NCI-H69 (cell line): ENCODE measurements around the gene TERT.

Experiments
- DNase-seq: peaks from one replicate; lab custom pipeline; 2025; lab: John Stamatoyannopoulos, UW

Gene TERT

DNA sequence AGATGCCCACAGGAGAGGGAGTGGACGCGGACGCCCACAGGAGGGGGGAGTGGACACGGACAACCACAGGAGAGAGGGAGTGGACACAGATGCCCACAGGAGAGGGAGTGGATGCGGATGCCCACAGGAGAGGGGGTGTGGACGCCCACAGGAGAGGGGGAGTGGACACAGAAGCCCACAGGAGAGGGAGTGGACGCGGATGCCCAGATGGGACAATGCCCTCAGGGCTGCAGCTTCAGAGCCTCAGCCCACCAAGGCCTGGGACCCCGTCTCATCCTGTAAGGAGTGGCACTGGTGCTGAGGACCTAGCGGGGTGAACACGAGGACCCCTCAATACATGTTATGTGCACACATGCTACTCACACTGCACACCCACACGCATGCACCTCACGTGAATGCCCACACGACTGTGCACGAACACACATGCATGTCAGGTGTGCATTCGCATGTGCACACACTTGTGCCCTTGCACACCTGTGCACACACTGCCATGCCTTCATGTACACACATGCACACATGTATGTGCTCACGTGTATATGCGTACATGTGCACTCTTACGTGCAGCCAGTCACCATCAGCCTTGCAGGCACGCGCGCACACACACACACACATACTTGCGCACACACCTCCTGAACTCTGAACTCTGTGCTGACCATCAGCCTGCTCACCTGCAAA is 34.9 kb downstream of the TERT start:
- no peak for DNase-seq

DNA sequence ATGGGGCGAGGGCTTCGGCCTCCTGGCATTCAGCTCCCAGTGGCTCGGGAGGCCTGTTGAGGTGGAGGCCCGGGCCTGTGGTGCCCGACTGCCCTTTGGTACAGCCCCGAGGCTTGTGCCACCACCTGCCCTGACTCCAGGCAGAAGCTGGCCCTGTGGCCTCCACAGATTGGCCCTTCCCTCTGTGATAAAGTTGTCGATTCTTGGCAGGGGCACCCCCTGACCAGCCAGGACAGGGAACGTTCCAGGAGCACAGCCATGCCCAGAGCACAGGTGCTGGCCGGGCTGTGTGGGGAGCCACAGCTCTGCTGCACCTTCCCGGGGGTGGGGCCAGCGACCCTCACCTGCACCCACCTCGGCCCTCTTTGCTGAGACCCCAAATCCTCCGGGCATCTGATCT is 37.0 kb downstream of the TERT start:
- no peak for DNase-seq

DNA sequence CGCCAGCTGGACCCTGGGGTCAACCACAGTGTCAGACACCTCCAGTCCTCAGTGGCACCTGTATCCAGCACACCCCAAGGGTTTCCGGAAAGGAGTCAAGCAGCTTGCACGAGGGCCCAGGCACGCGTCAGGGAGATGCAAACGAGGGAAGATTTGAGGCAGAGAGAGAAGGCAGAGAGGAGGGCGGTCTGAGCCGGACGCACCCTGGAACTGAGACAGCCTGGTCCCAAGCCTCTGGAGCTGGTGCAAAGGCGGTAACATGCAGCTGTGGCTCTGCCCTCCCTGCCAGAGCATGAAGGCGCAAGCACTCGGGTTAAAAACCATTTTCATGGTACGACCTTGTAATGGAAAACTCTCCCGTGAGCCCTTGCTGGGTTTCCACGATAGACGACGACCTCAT is 37.5 kb downstream of the TERT start:
- DNase-seq = no peak

DNA sequence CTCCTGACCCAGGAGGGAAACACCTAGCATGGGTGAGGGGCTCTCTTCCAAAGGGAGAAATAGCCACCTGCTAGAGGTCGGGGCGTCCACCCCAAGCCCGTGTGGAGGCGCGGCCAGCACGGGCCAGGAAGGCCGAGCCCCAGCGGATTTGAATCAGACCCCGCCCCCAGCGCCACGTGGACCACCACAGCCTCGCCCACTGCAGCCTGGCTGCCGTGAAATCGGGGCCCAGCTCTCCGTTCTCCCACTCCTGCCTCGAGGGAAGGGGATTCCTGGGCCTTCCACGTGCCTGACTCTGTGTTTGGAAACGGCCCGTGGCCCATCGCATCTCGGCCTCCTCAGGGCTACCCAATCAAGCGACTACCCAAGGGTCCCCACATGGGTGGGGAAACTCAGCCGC is 38.1 kb downstream of the TERT start:
- DNase-seq = no peak

DNA sequence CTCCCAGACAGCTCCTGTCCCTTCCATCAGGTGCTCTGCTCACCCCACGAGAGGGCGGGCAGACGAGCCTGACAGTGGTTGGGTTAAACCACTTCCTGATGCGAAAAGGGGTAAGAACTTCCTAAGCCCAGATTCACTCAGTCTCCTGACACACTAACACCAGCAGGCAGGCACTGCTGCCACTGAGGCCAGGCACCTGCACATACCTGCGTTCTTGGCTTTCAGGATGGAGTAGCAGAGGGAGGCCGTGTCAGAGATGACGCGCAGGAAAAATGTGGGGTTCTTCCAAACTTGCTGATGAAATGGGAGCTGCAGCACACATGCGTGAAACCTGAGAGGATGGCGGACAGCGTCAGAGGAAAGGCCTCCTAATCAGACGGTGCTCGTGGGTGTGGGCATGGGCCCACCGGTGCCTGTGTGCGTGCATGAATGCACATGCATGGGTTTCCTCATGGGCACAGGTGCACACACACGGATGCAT is 39.7 kb downstream of the TERT start:
- no peak for DNase-seq

DNA sequence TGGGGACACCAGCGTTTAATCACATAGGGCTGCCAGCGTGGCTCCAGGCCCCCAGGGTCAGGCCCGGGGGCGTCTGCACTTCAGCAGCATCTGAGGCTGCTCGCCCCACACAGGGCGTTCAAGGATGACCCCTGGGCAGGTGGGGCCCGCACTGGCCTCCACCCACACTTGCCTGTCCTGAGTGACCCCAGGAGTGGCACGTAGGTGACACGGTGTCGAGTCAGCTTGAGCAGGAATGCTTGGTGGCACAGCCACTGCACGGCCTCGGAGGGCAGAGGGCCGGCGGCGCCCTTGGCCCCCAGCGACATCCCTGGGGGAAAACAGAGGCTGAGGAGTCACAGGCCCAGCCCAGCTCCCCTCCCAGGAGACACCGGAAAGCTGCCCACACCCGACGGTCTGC is 40.7 kb downstream of the TERT start:
- DNase-seq = no peak

DNA sequence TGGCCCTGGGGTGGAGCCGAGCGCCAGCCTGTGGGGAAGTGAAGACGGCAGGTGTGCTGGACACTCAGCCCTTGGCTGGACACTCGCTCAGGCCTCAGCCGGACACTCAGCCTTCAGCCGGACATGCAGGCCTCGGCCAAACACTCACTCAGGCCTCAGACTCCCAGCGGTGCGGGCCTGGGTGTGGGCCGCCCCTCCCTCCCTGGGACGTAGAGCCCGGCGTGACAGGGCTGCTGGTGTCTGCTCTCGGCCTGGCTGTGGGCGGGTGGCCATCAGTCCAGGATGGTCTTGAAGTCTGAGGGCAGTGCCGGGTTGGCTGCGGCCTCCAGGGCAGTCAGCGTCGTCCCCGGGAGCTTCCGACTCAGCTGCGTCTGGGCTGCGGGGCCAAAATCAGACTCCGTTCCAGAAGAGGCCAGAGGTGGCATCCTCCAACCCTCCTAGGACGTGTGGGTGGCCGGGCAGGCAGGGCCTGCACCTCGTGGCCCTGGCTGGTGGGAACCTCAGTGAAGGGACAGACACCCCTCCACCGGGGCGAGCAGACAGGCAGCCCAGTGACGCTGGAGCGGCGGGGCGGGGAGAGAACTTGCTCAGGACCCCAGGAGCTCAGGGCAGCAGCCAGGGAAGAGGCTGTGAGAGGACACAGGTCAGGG is 41.3 kb downstream of the TERT start:
- DNase-seq = no peak

DNA sequence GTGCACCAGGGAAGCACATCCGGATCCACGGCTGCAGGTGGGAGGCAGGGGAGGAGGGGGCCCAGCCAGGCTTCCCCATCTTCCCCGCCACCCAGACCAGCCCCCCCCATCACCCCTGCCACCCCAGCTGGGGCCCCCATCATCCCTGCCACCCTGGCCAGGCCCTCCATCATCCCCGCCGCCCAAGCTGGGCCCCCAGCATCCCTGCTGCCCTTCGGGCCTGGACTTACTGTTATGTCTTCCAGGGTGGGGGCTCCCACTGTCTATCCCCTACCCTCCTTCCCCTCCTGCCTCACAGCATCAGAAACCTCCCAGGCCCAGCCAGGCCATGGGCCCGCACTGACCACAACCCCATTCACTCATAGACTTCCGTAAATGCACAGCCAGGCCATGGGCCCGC is 42.2 kb downstream of the TERT start:
- no peak for DNase-seq

DNA sequence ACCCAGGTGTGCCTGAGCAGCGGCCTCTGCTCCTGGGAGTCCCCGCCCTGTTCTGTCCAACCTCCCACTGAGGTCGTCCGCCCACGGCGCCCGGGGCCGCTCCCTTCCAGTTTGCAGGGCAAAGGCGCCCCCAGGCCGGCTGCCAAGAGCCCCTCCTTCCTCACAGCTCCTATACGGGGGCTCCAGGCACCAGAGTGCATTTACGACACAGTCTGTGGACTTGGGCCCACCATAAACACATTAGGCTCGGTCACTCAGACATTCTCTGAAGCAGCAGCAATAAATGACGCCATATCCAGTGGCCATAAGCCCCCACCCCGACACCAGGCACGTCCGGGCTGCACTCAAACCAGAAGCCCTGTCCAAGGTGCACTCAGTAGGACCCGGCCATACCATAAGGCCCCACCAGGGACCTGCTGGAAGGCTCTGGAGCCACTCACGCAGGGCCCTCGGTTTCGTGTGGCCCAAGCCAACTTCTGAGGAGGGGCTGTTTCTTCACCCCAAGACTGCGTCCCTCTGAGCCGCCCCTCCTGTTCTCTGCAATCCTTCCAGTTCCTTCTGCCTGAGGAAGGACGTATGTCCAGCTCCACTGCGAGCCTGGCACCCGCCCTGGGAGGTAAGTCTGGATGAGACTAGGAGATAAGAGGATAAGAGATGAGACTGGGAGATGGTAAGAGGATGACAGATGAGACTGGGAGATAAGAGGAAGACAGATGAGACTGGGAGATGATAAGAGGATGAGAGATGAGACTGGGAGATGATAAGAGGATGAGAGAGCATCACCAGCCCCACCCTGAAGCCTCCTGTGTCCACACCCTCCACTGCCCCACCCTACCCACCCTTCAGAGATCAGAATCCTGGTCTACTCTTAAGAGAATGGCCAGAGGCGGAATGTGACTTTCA is 42.9 kb downstream of the TERT start:
- peak; percentile 25 for DNase-seq

DNA sequence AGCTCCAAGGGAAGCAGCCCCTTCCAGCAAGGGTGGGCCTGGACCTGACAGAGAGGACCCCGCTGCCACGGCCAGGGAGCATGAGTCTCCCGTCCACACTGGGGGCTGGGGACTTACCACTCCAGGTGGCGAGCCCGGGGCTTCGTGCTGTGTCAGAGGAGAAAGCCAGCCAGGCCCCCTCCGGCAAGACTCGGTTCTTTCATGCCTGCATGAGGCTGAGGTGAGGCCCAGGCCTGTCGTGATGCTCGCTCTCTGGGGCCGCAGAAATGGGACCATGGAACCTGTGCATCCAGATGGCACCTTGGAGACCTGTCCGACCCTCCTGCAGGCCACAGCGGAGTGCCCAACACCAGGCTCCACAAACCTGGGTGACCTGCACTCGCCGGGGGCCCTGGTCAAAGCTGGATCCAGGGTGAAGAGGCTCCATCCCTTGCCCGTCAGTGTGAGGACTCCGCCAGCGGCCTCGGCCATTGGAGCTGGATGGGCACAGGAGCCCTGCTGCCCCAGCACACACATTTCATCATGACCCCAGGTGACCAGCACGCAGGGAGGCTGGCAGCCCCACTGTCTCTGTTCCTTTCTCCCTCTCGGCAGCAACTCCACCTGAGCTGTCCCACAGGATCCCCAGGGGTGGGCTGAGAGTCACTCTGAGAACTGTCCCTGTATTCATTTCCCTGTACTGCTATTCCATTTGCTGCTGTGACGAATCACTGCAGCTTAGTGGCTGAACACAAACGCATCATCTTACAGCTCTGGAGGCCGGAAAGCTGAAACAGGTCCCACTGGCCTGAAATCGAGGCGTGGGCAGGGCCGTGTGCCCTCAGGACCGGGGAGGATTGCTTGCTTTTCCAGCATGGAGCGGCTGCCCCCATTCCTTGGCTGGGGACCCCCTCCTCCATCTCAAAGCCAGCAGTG is 45.2 kb downstream of the TERT start:
- DNase-seq = no peak

DNA sequence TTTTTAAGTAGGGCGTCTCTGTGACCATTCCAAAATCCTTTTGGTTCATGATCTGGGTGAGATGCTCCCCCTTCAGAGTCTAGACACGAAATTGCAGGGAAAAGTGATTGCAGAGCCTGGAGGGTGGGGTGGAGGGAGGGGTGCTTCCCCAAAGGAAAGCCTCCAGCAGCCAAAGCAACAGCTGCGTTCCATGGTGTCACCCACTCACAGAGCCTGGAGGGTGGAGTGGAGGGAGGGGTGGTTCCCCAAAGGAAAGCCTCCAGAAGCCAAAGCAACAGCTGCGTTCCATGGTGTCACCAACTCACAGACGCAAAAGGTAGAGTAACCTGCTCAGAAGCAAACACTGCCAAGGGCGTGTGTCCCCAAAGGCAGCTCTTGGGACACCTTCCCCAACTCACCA is 47.1 kb downstream of the TERT start:
- DNase-seq = peak; percentile 53

DNA sequence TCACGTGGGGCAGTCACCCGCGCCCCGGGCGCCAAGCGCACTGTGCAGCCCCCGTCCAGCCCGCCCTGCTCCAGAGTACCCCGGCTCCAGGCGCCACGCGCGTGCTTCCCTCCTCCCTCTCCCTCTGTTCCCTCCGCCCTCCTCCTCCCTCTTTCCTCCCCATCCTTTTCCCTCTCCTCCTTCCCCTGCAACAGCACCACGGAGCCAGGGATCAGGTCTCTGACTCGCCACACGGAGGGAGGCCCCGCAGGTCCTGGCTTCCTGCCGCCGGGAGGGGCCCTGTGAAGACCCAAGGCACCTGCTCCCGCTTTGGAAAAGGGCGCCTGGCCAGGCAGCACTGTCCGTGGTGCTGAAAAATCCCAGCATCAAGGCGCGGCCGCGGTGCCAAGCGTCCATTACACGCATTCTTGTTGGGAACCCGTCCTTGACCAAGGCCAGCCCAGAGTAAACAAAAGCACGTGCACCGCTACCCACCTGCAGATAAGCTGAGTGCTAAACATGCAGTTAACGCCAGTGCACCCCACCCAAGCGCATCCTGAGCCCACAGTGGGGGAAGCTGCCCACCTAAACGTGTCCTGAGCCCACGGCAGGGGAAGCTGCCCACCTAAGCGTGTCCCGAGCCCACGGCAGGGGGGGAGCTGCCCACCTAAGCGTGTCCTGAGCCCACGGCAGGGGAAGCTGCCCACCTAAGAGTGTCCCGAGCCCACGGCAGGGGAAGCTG is 48.0 kb downstream of the TERT start:
- DNase-seq = peak; percentile 80

DNA sequence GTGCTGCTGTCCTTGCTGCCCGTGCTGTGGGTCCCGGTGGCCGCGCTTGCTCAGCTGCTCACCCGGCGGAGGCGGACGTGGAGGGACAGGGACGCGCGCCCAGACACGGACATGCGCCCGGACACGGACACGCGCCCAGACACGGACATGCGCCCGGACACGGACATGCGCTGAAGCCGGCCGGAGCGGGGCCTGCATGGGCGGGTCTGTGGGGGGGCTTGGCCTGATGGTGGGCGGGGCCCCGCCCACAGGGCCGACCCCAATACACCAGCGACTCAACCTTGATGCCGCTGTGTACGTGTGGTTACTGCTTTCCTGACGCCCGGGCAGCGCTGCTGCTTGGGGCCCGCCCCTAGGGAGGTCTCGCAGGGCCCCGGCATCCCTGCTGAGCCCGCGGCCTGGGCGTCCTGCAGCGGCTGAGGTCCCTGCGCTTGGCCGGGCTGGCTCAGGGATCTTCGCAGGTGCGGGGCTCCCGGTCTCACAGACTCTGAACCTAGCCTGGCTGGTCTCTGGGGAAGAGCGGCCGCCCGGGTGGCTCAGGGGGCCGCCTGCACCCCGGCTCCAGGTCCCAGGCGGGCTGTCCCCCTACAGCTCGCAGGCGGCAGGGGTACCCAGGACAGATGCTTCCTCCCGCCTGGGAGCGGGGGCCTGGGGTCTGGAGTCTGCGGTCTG is 48.8 kb downstream of the TERT start:
- DNase-seq = peak; percentile 64

DNA sequence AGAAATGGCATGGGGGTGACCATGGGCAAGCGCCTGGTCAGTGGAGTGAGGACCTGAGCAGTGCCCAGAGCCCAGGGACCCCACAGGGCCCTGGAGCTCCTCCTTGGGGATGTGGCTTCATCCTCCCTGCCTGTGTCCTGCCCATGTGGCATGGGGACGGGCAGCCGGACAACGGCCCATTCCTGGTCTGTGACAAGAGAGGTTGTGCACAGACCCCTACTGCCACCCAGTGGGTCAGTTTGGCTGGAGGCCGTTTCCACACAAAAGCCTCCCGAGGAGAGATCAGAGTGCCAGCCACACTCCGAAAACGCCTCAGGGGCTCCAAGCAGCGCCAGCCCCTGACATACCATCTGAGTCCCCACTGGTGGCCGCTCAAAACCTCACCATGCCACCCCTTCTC is 49.9 kb downstream of the TERT start:
- peak; percentile 11 for DNase-seq

DNA sequence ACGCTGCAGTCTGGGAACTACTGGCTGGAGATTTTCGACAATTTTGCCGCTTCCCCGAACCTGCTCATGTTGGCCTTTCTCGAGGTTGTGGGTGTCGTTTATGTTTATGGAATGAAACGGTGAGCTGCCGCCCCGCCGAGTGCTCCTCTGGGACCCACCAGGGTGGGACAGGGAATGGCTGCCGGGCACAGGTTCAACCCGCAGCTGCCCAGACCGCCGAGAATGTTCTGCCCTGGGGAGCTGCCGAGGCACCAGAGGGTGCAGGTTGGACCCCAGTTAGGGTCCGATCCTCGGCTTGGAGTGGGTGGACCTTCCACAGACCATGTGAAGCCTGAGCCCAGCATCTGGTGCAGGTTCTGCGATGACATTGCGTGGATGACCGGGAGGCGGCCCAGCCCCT is 50.6 kb downstream of the TERT start:
- DNase-seq = no peak

DNA sequence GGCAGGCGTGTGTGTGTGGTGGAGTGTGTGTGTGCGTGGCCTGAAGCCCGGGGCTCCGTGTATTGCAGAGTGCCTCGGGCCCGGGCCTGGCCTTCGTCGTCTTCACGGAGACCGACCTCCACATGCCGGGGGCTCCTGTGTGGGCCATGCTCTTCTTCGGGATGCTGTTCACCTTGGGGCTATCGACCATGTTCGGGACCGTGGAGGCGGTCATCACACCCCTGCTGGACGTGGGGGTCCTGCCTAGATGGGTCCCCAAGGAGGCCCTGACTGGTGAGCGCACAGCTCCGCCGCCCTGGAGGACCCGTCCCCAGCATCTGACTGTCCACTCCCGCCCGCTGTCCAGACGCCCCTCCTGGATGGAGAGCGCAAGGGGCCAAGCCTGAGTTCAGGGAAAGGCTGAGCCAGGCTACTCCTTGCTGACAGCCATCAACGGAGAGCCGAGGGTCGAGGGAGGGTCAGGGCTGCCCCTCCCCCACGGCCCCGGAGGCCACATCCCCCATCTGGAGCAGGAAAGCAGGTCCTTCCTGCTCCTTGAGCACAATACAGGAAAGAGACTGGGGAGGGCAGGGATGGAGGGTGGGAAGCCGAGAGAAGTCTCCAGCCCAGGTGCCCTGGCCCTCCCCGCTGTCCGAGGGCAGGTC is 51.3 kb downstream of the TERT start:
- no peak for DNase-seq

DNA sequence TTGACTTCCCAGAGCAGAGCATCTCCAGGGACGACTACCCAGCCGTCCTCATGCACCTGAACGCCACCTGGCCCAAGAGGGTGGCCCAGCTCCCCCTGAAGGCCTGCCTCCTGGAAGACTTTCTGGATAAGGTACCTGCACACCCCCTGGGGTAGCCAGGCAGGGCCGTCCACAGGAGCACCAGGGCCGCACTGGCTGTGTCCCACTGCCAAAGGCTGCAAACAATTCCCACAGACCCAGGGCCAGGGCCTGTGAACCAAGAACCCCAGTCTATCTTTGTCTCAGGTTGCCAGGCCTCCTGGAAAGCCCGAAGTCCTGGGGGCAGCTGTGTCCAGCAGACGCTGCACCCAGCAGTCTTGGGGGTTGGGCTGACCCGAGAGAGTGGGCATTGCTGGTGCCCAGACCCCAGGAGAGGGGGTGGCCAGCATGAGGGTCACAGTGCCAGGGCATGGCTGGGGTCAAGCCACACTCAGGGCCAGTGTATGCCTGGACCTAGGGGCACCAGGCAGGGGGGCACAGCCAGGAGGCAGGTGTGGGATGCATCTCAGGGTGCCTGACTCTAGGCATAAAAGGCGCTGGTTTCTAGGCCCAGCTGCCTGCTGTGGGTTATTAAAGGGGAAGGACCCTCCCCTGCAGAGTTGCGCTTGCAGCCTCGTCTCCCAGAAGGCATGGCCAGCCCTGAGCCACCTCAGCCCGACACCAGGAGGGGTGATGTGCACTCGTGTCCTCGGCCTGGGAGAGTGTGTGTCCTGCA is 52.0 kb downstream of the TERT start:
- DNase-seq = peak; percentile 10

DNA sequence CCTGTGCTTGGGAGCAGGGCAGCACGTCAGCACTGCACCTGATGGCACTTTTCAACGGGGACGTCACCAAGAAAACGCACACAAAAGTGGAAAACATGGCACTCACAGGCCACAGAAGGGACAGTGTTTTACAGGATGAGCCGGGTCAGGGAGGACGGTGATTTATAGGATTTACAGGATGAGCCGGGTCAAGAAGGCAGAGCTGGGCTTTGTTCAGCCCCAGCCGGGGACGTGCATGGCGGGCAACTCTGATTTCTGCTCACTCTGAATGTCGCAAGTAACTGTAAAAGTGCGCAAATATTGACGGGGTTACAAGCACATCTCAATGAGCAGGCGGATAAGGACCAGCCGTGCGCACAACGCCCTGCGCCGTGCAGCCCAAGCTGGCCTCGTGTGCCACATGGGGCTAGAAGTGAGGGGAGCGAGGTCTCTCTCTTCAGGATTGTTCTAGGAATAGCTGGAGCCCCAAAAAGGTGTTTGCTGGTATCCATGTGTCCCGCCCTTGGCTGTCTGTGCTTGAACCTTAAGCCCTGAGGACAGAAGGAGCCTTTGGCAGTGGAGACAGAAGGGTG is 53.3 kb downstream of the TERT start:
- no peak for DNase-seq
